Measurements from ENCODE around the gene THAP5.
"Not testable (repeated sequence)": the region's sequence is repeated elsewhere in the genome, so short reads cannot be mapped to it uniquely, and the experiment has no call there.

DNA sequence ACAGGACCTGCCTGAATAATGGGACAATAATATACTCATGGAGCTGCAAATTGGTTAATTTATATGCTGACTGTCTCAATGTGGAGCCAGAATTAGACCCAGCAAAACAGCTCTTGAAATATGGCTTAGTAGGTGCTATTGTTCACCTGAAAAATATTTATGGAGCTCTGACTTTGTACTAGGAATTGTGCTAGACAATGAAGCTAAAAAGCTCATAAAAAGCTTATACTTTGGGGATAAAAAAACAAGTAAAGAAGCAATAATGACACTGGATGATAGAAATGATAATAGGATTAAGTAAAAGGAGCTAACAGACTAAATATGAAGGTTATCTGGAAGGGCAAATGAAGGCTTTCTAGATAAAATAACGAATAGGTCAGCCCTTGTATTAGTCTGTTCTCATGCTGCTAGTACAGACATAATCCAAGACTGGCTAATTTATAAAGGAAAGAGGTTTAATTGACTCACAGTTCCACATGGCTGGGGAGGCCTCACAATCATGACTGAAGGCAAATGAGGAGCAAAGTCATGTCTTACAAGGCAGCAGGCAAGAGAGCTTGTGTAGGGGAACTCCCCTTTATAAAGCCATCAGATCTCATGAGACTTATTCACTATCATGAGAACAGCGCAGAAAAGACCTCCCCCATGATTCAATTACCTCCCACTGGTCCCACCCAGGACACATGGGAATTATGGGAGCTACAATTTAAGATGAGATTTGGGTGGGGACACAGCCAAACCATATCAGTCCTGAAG lies 21.2 kb downstream of the THAP5 start:
- TF ChIP-seq CTCF (conservative IDR thresholded peaks at IDR 0.05; ENCODE audit: low read length); EZH2phosphoT487 (IDR thresholded peaks at IDR 0.05; ENCODE audit: borderline replicate concordance): not testable (repeated sequence)

Measured in Loucy (cell line).